DND-41 (cell line): Measurements from ENCODE around the gene ETS2.

Source experiments
- EZH2 ChIP-seq: IDR thresholded peaks from 3 replicates; pipeline ENCODE4 v1.6.1; 2012; ENCODE audit warnings: borderline replicate concordance, low read depth, mild to moderate bottlenecking, moderate library complexity, low read length, inconsistent platforms; ENCODE audit not compliant: severe bottlenecking
- TF ChIP-seq, protein P1 (sequence below): IDR thresholded peaks from 2 replicates; pipeline ENCODE4 v1.5.1; 2012; ENCODE audit warnings: borderline replicate concordance, low read length, moderate library complexity, mild to moderate bottlenecking; ENCODE audit not compliant: poor library complexity, severe bottlenecking; ENCODE audit errors: extremely low read depth

DNA sequence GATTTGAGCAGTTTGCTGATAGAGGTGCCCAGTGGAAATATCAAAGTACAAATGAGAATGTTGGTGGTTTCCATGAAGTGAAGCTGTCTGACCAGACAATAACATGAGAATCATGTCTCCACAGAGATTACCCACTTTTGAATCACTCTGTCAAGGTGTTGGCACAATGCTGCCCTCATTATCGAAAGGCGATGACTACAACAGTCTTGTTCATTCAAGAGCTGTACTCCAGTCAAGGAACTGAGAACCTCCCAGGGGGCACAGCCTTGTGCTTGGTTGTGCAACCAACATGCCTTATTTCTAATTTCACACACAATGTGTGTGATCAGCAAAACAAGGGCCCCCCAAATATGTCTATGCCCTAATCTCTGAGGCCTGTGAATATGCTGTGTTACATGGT is 35.7 kb downstream of the ETS2 start:
- TF ChIP-seq, protein P1, sequence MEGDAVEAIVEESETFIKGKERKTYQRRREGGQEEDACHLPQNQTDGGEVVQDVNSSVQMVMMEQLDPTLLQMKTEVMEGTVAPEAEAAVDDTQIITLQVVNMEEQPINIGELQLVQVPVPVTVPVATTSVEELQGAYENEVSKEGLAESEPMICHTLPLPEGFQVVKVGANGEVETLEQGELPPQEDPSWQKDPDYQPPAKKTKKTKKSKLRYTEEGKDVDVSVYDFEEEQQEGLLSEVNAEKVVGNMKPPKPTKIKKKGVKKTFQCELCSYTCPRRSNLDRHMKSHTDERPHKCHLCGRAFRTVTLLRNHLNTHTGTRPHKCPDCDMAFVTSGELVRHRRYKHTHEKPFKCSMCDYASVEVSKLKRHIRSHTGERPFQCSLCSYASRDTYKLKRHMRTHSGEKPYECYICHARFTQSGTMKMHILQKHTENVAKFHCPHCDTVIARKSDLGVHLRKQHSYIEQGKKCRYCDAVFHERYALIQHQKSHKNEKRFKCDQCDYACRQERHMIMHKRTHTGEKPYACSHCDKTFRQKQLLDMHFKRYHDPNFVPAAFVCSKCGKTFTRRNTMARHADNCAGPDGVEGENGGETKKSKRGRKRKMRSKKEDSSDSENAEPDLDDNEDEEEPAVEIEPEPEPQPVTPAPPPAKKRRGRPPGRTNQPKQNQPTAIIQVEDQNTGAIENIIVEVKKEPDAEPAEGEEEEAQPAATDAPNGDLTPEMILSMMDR: no peak
- TF ChIP-seq EZH2: no peak
